HepG2 (cell line): Measurements from ENCODE around the gene VWA7. TPM values are rescaled to one million over a fixed set of nuclear protein-coding genes. Genes with fewer than 3 reads are reported as not detected.

Source experiments
- ATAC-seq: fragments of 200-7000 bp; cut with Tn5 transposase; 3 replicates; pipeline ENCODE4 v1.9.1; 2020; ENCODE audit warnings: mild to moderate bottlenecking, moderate library complexity
- BruUV-seq: library from RNA; stranded (reverse); fragments of 400-500 nt; replicated peaks from 2 replicates; lab custom pipeline; 2021; lab: Mats Ljungman, UMichigan
- CTCF ChIA-PET: fragments of 300-600 bp; formaldehyde crosslinking; extraction: SDS; loops from one replicate; lab custom pipeline; 2021; ENCODE audit warnings: low total read pairs, inconsistent platforms, low intra/inter-chr PET ratio; lab: Yijun Ruan, JAX
- POLR2A ChIA-PET: fragments of 350-600 bp; sonication (Branson Sonifier 250); formaldehyde crosslinking; loops from one replicate; lab custom pipeline; 2020; ENCODE audit warnings: antibody characterized with exemption, inconsistent platforms; lab: Yijun Ruan, JAX
- DNase-seq: peaks from one replicate; pipeline ENCODE4 v3.0.0-alpha.2; 2015; ENCODE audit warnings: low spot score
- FAIRE-seq: peaks from 3 replicates; lab custom pipeline; 2011; peaks lifted over from hg19 to GRCh38; lab: Jason Lieb, UNC
- H2AFZ ChIP-seq: one replicate; pipeline ENCODE4 v1.6.1; 2011; ENCODE audit warnings: low read length, inconsistent platforms
- H3K27ac ChIP-seq: fragments of 300-600 bp; 3 replicates; pipeline ENCODE4 v1.8.0; 2011; ENCODE audit warnings: mixed run types, mild to moderate bottlenecking, mixed read lengths, low read length, inconsistent platforms; ENCODE audit not compliant: insufficient read depth; ENCODE audit errors: extremely low read length
- H3K27me3 ChIP-seq, 2 experiments: fragments of 200-600 bp in 1 of 2; 2 replicates in 1 of 2; 3 replicates in 1 of 2; pipeline versions ENCODE4 v1.6.0 to v1.8.0; 2011; ENCODE audit warnings: low read length in 2 of 2, mild to moderate bottlenecking in 2 of 2, moderate library complexity in 2 of 2, inconsistent platforms in 1 of 2; ENCODE audit not compliant: insufficient read depth in 2 of 2, control insufficient read depth in 1 of 2
- H3K36me3 ChIP-seq, 2 experiments: fragments of 200-600 bp in 1 of 2; replicated peaks in 1 of 2; 2 replicates in 1 of 2; 3 replicates in 1 of 2; pipeline versions ENCODE4 v1.5.1 to v1.8.0; 2011; ENCODE audit warnings: low read length in 2 of 2, inconsistent platforms in 1 of 2; ENCODE audit not compliant: insufficient read depth in 2 of 2, control insufficient read depth in 1 of 2
- H3K4me1 ChIP-seq: 2 replicates; pipeline ENCODE4 v1.5.1; 2012; ENCODE audit warnings: low read length, inconsistent platforms; ENCODE audit not compliant: insufficient read depth
- H3K4me2 ChIP-seq: 2 replicates; pipeline ENCODE4 v1.6.0; 2011; ENCODE audit warnings: low read depth, low read length, inconsistent platforms
- H3K4me3 ChIP-seq, 3 experiments: fragments of 200-600 bp in 1 of 3; sonication (generic), shearing (Covaris generic) in 1 of 3; replicated peaks in 1 of 3; 2 replicates each; pipeline ENCODE4 v1.5.1; 2011 to 2016; ENCODE audit warnings: low read length in 3 of 3, inconsistent platforms in 2 of 3, low read depth in 2 of 3, mild to moderate bottlenecking in 2 of 3, control low read depth in 1 of 3, mixed read lengths in 1 of 3; ENCODE audit not compliant: insufficient read depth in 1 of 3
- H3K79me2 ChIP-seq: one replicate; pipeline ENCODE4 v1.6.1; 2011; ENCODE audit warnings: low read length, inconsistent platforms; ENCODE audit not compliant: insufficient read depth
- H3K9ac ChIP-seq: 2 replicates; pipeline ENCODE4 v1.6.0; 2011; ENCODE audit warnings: mild to moderate bottlenecking, low read depth, low read length, inconsistent platforms; ENCODE audit not compliant: insufficient read depth
- H3K9me3 ChIP-seq: 2 replicates; pipeline ENCODE4 v1.5.1; 2012; ENCODE audit warnings: mild to moderate bottlenecking, low read length
- H4K20me1 ChIP-seq: 2 replicates; pipeline ENCODE4 v1.6.0; 2011; ENCODE audit warnings: inconsistent platforms, mild to moderate bottlenecking, low read length, moderate library complexity; ENCODE audit not compliant: insufficient read depth
- ATF1 ChIP-seq: IDR thresholded peaks from 2 replicates; pipeline ENCODE4 v1.6.1; 2016; ENCODE audit warnings: mild to moderate bottlenecking, control low read depth
- ELF3 ChIP-seq: IDR thresholded peaks from 2 replicates; pipeline ENCODE4 v1.6.1; 2016; ENCODE audit warnings: missing genetic modification reagents, missing compliant biosample characterization
- GABPB1 ChIP-seq: IDR thresholded peaks from 2 replicates; pipeline ENCODE4 v1.6.1; 2016; ENCODE audit warnings: mild to moderate bottlenecking, missing genetic modification reagents, moderate library complexity, missing compliant biosample characterization
- GATAD2A ChIP-seq: IDR thresholded peaks from 2 replicates; pipeline ENCODE4 v1.6.1; 2016
- KLF13 ChIP-seq: sonication (generic); formaldehyde crosslinking; IDR thresholded peaks from 2 replicates; pipeline ENCODE4 v1.4.0; 2020; ENCODE audit warnings: mild to moderate bottlenecking, missing genetic modification reagents
- PHF20 ChIP-seq: sonication (generic); formaldehyde crosslinking; IDR thresholded peaks from 2 replicates; pipeline ENCODE4 v1.5.0; 2020; ENCODE audit warnings: mild to moderate bottlenecking, missing genetic modification reagents
- RAD21 ChIP-seq: fragments of 450-650 bp; formaldehyde crosslinking; IDR thresholded peaks from 2 replicates; pipeline ENCODE4 v1.5.0; 2020; ENCODE audit warnings: mild to moderate bottlenecking
- RAD51 ChIP-seq: fragments of 450-650 bp; IDR thresholded peaks from 2 replicates; pipeline ENCODE4 v1.6.1; 2016; ENCODE audit warnings: borderline replicate concordance
- SMC3 ChIP-seq: IDR thresholded peaks from 2 replicates; pipeline ENCODE4 v1.6.1; 2011; ENCODE audit warnings: low read length, improper control_type of control experiment
- SOX5 ChIP-seq: IDR thresholded peaks from 2 replicates; pipeline ENCODE4 v1.6.1; 2016; ENCODE audit warnings: borderline replicate concordance
- SOX6 ChIP-seq, 2 experiments: fragments of 450-650 bp in 1 of 2; sonication (generic) in 1 of 2; formaldehyde crosslinking in 1 of 2; IDR thresholded peaks; 2 replicates each; pipeline versions ENCODE4 v1.4.0 to v1.6.1; 2017 to 2020; ENCODE audit warnings: antibody characterized with exemption in 1 of 2, mild to moderate bottlenecking in 1 of 2, missing genetic modification reagents in 1 of 2
- STAG1 ChIP-seq: sonication (generic); formaldehyde crosslinking; IDR thresholded peaks from 2 replicates; pipeline ENCODE4 v1.4.0; 2020; ENCODE audit warnings: missing genetic modification reagents
- TEAD3 ChIP-seq: optimal IDR thresholded peaks from 2 replicates; pipeline ENCODE3; 2016; ENCODE audit warnings: borderline replicate concordance
- TFDP2 ChIP-seq: sonication (generic); formaldehyde crosslinking; IDR thresholded peaks from 2 replicates; pipeline ENCODE4 v1.4.0; 2020; ENCODE audit warnings: missing genetic modification reagents
- ZBTB21 ChIP-seq: sonication (generic); formaldehyde crosslinking; IDR thresholded peaks from 2 replicates; pipeline ENCODE4 v1.4.0; 2020; ENCODE audit warnings: missing genetic modification reagents
- ZNF335 ChIP-seq: sonication (generic); formaldehyde crosslinking; IDR thresholded peaks from 2 replicates; pipeline ENCODE4 v1.4.0; 2020; ENCODE audit warnings: missing genetic modification reagents
- ZNF33B ChIP-seq: sonication (generic); formaldehyde crosslinking; IDR thresholded peaks from 2 replicates; pipeline ENCODE4 v1.5.1; 2020; ENCODE audit warnings: mild to moderate bottlenecking, missing genetic modification reagents
- ZNF619 ChIP-seq: sonication (generic); formaldehyde crosslinking; IDR thresholded peaks from 2 replicates; pipeline ENCODE4 v1.4.0; 2020; ENCODE audit warnings: mild to moderate bottlenecking, missing genetic modification reagents
- WGBS: methylation state at CpG from one replicate; pipeline ENCODE4 v1.1.6; 2017; ENCODE audit warnings: low lambda C conversion rate; 5-methylcytosine and 5-hydroxymethylcytosine counted together
- in situ Hi-C: cut with HindIII; loops from 2 replicates; pipeline ENCODE4 v1.10.0; 2017; ENCODE audit warnings: low pct_unique_long_range_greater_than_20kb; ENCODE audit not compliant: extremely low pct_ligation_motif_present
- intact Hi-C: fragments of 100-400 bp; cut with micrococcal nuclease; formaldehyde crosslinking; loops from one replicate; pipeline ENCODE4 v1.10.0; 2022; ENCODE audit not compliant: unreplicated experiment
- polyA plus RNA-seq, 8 experiments: library from polyadenylated mRNA; depleted of rRNA in 3 of 8; stranded (reverse) in 7 of 8; unstranded in 1 of 8; fragments of >200 nt; fragmentation: Illumina TruSeq in 4 of 8; extraction: Trizol in 4 of 8; gene quantifications; 2 replicates each; pipeline versions ENCODE4 v1.2.1 to v1.2.3, GENCODE V29; 2011 to 2016; ENCODE audit warnings: low read depth in 4 of 8, missing spikeins in 1 of 8, mixed read lengths in 1 of 8; ENCODE audit not compliant: insufficient read depth in 1 of 8
- total RNA-seq, 5 experiments: library from RNA; depleted of rRNA; stranded (reverse); fragments of >200 nt; fragmentation: Illumina TruSeq; extraction: Trizol; gene quantifications; 2 replicates each; pipeline ENCODE4 v1.2.3, GENCODE V29; 2016; ENCODE audit warnings: low read depth in 1 of 5

VWA7 gene
- total and polyA plus RNA-seq, 2 of the 13 experiments (the other 11 are each of a cell fraction or from before 2014, with no cell fraction given), result 0.86 to 3.3 TPM

- ChIA-PET CTCF (interaction anchor here (2.3 to 2.6 kb wide), 2 partner anchors 19 to 38 kb away, joined by 9 to 10 read pairs; no protein-coding TSS in a partner anchor), POLR2A (interaction anchor here (0.8 to 3.6 kb wide), 12 partner anchors 13 to 132 kb away, joined by 3 to 40 read pairs (median 8); partner anchors contain the start of genes C6orf47, CLIC1, EHMT2 and HSPA1A)
- FAIRE-seq (no peak), DNase-seq (no peak), ATAC-seq (no peak)
- H3K9ac ChIP-seq, result no peak overlapping the region
- intact Hi-C loops, result no loop called here
- peaks cover 25% of the 10 kb centered on the region for H3K4me1 ChIP-seq
- H3K27ac ChIP-seq, result no peak overlapping the region
- no peak overlapping the region for H3K4me3 ChIP-seq
- H3K9me3 ChIP-seq, result no peaks in the 10 kb centered on the region
- peaks cover 22% of the 10 kb centered on the region for H3K79me2 ChIP-seq
- H3K4me2 ChIP-seq, result no peak overlapping the region
- 96% methylated on average over 3 of the region's 3 CpGs for WGBS
- H3K36me3 ChIP-seq, result peaks cover 9 to 31% of the 10 kb centered on the region in 2 experiments
- no peaks in the 10 kb centered on the region; a peak in 1 of 5 replicates for H3K27me3 ChIP-seq
- H4K20me1 ChIP-seq, result no peaks in the 10 kb centered on the region
- in situ Hi-C loops, result no loop called here
- TF ChIP-seq STAG1, result no peak
- no peak for TF ChIP-seq ZBTB21
- TF ChIP-seq RAD51, result no peak
- TF ChIP-seq ZNF619, result no peak
- no peak overlapping the region for H2AFZ ChIP-seq
- BruUV-seq, result no TSS peak
Measured at GRCh38 chr6:31792090-31792374, 14.9 kb upstream of the VWA7 start.

GRCh38 chr6:31791324-31792089, 14.4 kb upstream of the VWA7 start:
- no peaks in the 10 kb centered on the region; a peak in 1 of 5 replicates for H3K27me3 ChIP-seq
- POLR2A ChIA-PET, result interaction anchor here (0.5 to 3.6 kb wide), 16 partner anchors 13 to 149 kb away, joined by 3 to 40 read pairs (median 6); partner anchors contain the start of genes C6orf47, CLIC1, EHMT2 and HSPA1A
- intact Hi-C loops (no loop called here), in situ Hi-C loops (no loop called here)
- WGBS, result 75% methylated on average over 10 of the region's 12 CpGs
- ATAC-seq (peak; percentile 63), DNase-seq (peak; percentile 65), FAIRE-seq (peak; percentile 76)
- H3K4me1 ChIP-seq, result peaks cover 25% of the 10 kb centered on the region
- no peak overlapping the region for H2AFZ ChIP-seq
- no peak overlapping the region for H3K27ac ChIP-seq
- peaks cover 9 to 31% of the 10 kb centered on the region in 2 experiments for H3K36me3 ChIP-seq
- H3K9ac ChIP-seq, result no peak overlapping the region
- H3K4me3 ChIP-seq, result no peak overlapping the region
- H3K79me2 ChIP-seq, result peaks cover 22% of the 10 kb centered on the region
- H4K20me1 ChIP-seq, result no peaks in the 10 kb centered on the region
- H3K4me2 ChIP-seq, result no peak overlapping the region
- no TSS peak for BruUV-seq
- no peaks in the 10 kb centered on the region for H3K9me3 ChIP-seq
- CTCF ChIA-PET, result interaction anchor here (0.6 to 2.6 kb wide), 5 partner anchors 19 to 322 kb away, joined by 3 to 10 read pairs (median 3); no protein-coding TSS in a partner anchor
- TF ChIP-seq GABPB1 (CRISPR knock-in tag), result 0 out of 2 replicates have a peak, but pooled peaks have one; percentile 32
- no peak for TF ChIP-seq TFDP2 (CRISPR knock-in tag)
- TF ChIP-seq SOX6 (IDR thresholded peaks at IDR 0.05), result no peak
- TF ChIP-seq SOX6 (CRISPR knock-in tag; IDR thresholded peaks at IDR 0.05), result no peak
- peak; percentile 79 for TF ChIP-seq SMC3
- TF ChIP-seq GATAD2A (CRISPR knock-in tag), result peak; percentile 39; the same call in 1 of the 2 replicates
- TF ChIP-seq SOX5 (CRISPR knock-in tag), result 0 out of 2 replicates have a peak, but pooled peaks have one; percentile 14
- peak; percentile 93 for TF ChIP-seq ZNF335
- TF ChIP-seq ZNF33B, result no peak
- TF ChIP-seq TEAD3 (CRISPR knock-in tag), result peak; percentile 63
- 0 out of 2 replicates have a peak, but pooled peaks have one; percentile 20 for TF ChIP-seq PHF20 (CRISPR knock-in tag)
- no peak for TF ChIP-seq KLF13 (CRISPR knock-in tag)
- peak; percentile 37; the same call in 1 of the 2 replicates for TF ChIP-seq ELF3 (CRISPR knock-in tag)
- peak; percentile 69 for TF ChIP-seq STAG1
- TF ChIP-seq ATF1 (CRISPR knock-in tag), result no peak
- peak; percentile 33 for TF ChIP-seq RAD21 (CRISPR knock-in tag)
